Fibroblast of the aortic adventitia (primary cell): ENCODE results near the gene ECPAS. TPM values are rescaled to one million over a fixed set of nuclear protein-coding genes. Genes with fewer than 3 reads are reported as not detected.
A peak's percentile ranks its signal among the peaks of the same experiment; 100 is the strongest.
"Not testable (repeated sequence)": the region's sequence is repeated elsewhere in the genome, so short reads cannot be mapped to it uniquely, and the experiment has no call there.

Experiments
- DNase-seq: peaks from one replicate; pipeline ENCODE4 v3.0.0-alpha.2; 2010; ENCODE audit warnings: low read depth
- H3K4me3 ChIP-seq: 2 replicates; pipeline ENCODE4 v1.5.1; 2011; ENCODE audit warnings: low read depth, mild to moderate bottlenecking, control low read depth, low read length, moderate library complexity
- total RNA-seq: library from RNA; depleted of rRNA; stranded (reverse); fragments of >200 nt; gene quantifications from 2 replicates; pipeline ENCODE4 v1.2.3, GENCODE V29; 2012; ENCODE audit warnings: low replicate concordance
- TF ChIP-seq, protein P1 (sequence below): IDR thresholded peaks from 2 replicates; pipeline ENCODE4 v1.5.1; 2011; ENCODE audit warnings: mild to moderate bottlenecking, low read length, control low read depth, inconsistent platforms; ENCODE audit not compliant: insufficient read depth

ECPAS gene
- total RNA-seq, 1 donor, result 114 TPM

DNA sequence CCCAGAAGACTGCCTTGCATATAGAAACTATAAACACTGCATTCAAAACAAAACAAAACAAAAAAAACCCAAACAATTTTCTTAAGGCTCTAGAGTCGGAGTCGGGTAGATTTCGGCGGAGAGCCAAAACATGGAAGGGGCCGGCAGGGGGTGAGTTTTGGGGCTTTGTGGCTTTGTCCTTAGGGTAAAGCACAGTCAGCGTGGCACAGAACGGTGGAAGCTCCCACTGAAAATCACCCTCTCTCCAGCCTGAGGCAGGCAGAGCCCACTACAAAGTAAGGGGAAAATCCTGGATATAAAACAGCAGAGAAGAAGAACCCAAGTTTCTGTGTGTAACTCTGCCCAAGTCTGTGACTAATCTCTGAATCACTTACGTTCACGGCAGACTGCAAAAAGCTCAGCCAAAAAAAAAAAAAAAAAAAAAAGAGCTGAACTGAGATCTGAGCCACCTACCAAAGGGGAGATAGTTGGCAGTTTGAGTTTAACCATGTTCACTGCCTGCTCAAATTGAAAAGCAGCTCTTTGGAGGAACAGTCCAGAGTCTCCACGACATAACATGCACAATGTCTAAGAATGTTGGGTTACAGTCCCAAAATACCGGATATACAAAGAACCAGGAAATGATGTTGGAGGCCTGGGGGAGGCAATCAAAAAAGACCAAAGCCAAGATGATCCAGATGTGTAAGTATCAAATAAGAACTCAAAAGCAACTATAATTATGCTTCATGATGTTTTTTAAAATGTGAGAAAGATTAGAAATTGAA lies 127.5 kb downstream of the ECPAS start:
- H3K4me3 ChIP-seq, result peak overlapping the region; percentile 43
- TF ChIP-seq, protein P1, sequence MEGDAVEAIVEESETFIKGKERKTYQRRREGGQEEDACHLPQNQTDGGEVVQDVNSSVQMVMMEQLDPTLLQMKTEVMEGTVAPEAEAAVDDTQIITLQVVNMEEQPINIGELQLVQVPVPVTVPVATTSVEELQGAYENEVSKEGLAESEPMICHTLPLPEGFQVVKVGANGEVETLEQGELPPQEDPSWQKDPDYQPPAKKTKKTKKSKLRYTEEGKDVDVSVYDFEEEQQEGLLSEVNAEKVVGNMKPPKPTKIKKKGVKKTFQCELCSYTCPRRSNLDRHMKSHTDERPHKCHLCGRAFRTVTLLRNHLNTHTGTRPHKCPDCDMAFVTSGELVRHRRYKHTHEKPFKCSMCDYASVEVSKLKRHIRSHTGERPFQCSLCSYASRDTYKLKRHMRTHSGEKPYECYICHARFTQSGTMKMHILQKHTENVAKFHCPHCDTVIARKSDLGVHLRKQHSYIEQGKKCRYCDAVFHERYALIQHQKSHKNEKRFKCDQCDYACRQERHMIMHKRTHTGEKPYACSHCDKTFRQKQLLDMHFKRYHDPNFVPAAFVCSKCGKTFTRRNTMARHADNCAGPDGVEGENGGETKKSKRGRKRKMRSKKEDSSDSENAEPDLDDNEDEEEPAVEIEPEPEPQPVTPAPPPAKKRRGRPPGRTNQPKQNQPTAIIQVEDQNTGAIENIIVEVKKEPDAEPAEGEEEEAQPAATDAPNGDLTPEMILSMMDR, result no peak
- DNase-seq, result peak; percentile 95

DNA sequence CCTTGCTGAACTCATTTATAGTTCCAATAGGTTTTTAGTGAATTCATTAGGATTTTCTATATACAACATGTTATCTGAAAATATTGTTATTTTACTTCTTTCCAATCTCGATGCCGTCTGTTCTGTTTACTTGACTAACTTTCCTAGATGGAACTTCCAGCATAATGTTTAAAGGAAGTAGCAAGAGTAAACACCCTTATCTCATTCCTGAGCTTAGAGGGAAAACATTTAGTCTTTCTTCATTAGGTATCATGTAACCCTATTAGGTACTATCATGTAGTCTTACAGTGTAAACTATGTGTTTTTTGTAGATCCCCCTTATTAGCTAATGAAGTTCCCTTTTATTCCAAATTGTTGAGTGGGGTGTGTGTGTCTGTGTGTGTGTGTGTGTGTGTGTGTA lies 131.6 kb downstream of the ECPAS start:
- DNase-seq, result no peak
- H3K4me3 ChIP-seq, result no peak overlapping the region
- TF ChIP-seq, protein P1, result no peak

DNA sequence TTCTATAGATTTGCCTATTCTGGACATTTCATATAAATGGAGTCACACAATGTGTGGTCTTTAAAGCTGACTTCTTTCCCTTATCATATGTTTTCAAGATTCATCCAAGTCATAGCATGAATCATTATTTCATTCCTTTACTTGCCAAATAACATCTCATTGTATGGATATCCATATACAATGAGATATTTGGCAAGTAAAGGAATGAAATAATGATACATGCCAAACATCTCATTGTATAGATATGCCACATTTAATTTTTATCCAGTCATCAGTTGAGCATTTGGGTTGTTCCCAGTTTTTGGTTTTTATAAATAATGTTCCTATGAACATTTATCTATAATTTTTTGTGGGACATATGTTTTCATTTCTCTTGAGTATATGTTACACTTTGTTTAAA lies 133.6 kb downstream of the ECPAS start:
- TF ChIP-seq, protein P1, result no peak
- peak; percentile 12 for DNase-seq
- H3K4me3 ChIP-seq, result no peak overlapping the region

DNA sequence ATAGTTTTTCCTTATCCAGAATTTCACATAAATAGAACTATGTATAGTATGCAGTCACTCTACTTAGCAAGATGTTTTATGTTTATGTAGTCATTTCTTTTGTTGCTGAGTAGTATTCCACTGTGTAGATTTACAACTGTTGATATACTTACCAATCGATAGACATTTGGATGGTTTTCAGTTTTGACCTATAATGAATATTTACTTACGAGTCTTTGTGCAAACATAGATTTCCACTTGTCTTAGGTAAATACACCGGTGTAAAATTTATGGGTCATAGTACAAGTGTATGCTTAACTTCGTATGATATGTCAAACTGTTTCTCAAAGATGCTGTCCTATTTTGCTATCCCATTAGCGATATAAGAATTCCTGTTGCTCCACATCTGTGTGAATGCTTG lies 134.4 kb downstream of the ECPAS start:
- H3K4me3 ChIP-seq, result no peak overlapping the region
- DNase-seq, result no peak
- TF ChIP-seq, protein P1, result no peak

DNA sequence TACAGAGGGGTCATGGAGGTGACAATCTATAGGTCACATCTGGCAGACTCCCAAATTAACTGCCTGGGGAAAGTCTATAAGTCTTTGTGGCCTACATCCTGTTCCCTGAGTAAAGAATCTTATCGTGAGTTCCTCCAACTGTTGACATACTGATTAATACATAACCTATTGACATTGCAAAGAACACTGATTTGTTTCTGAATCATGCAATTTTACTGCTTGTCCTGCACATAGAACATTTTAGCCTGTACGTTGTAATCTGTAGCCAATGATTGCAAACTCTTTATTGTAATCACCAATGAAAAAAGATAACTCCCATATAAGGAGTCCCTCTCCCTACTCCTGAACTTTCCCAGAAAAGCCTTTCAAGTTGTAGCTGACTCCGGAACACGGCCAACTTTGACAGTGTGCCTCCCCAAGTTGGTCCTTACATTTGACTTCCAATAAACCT lies 135.3 kb downstream of the ECPAS start:
- TF ChIP-seq, protein P1, result no peak
- no peak overlapping the region for H3K4me3 ChIP-seq
- DNase-seq, result peak; percentile 17

DNA sequence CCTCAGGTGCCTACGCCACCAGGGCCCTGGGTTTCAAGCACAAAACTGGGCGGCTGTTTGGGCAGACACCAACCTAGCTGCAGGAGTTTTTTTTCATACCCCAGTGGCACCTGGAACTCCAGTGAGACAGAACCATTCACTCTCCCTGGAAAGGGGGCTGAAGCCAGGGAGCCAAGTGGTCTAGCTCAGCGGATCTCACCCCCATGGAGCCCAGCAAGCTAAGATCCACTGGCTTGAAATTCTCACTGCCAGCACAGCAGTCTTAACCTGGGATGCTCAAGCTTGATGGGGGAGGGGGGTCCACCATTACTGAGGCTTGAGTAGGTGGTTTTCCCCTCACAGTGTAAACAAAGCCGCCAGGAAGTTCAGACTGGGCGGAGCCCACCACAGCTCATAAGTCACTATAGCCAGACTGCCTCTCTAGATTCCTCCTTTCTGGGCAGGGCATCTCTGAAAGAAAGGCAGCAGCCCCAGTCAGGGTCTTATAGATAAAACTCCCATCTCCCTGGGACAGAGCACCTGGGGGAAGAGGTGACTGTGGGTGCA lies 149.8 kb downstream of the ECPAS start:
- H3K4me3 ChIP-seq, DNase-seq: not testable (repeated sequence)

DNA sequence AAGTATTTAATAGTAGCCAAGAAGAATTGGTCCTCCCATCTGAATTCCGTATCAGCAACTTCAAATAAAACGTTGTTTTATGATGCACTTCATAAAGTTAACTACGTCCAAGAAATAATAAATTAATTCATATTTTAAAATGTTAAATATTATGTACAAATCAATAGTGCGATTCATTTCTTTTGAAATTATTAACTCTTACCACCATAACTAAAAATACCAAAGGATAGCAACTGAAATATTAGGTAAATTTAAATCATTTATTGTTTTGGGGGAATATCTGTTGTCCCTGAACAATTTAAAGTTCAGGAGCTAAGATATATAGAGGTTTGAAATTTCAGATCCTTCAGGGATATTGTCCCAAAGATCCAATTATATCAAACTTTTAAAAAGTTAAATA lies 154.1 kb downstream of the ECPAS start, which contains the start of gene OR2K2:
OR2K2 (minus strand) TSS at position 101 of the 400 bp plus-strand sequence. CDS start 1,791 bp downstream, outside the sequence.
- TF ChIP-seq, protein P1, result no peak
- H3K4me3 ChIP-seq, result no peak within 1 kb of the TSS
- DNase-seq, result no peak
